ENCODE data around the gene CCNI.

DNA sequence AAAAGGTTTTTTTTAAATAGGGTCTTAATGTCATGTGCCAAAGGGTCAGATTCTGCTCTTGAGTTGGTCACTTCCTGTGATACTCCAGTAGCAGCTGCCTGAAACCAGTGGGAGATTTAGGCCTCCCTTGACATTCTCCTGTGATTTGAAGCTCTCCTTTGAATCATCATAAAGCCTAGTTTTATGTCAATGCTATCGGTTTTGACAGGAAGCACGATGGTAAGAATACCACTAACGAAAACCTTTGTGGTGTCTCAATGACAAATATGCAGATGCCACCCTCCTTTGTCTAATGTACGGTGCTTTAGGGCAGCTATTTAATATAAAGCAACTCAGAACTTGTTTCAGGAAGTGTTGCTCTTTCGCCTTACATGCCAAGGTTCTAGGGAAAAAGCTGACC, 44.2 kb downstream of the CCNI start:
- TF ChIP-seq, protein P1, sequence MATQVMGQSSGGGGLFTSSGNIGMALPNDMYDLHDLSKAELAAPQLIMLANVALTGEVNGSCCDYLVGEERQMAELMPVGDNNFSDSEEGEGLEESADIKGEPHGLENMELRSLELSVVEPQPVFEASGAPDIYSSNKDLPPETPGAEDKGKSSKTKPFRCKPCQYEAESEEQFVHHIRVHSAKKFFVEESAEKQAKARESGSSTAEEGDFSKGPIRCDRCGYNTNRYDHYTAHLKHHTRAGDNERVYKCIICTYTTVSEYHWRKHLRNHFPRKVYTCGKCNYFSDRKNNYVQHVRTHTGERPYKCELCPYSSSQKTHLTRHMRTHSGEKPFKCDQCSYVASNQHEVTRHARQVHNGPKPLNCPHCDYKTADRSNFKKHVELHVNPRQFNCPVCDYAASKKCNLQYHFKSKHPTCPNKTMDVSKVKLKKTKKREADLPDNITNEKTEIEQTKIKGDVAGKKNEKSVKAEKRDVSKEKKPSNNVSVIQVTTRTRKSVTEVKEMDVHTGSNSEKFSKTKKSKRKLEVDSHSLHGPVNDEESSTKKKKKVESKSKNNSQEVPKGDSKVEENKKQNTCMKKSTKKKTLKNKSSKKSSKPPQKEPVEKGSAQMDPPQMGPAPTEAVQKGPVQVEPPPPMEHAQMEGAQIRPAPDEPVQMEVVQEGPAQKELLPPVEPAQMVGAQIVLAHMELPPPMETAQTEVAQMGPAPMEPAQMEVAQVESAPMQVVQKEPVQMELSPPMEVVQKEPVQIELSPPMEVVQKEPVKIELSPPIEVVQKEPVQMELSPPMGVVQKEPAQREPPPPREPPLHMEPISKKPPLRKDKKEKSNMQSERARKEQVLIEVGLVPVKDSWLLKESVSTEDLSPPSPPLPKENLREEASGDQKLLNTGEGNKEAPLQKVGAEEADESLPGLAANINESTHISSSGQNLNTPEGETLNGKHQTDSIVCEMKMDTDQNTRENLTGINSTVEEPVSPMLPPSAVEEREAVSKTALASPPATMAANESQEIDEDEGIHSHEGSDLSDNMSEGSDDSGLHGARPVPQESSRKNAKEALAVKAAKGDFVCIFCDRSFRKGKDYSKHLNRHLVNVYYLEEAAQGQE (IDR thresholded peaks at IDR 0.05): no peak
- TF ChIP-seq, protein P2, sequence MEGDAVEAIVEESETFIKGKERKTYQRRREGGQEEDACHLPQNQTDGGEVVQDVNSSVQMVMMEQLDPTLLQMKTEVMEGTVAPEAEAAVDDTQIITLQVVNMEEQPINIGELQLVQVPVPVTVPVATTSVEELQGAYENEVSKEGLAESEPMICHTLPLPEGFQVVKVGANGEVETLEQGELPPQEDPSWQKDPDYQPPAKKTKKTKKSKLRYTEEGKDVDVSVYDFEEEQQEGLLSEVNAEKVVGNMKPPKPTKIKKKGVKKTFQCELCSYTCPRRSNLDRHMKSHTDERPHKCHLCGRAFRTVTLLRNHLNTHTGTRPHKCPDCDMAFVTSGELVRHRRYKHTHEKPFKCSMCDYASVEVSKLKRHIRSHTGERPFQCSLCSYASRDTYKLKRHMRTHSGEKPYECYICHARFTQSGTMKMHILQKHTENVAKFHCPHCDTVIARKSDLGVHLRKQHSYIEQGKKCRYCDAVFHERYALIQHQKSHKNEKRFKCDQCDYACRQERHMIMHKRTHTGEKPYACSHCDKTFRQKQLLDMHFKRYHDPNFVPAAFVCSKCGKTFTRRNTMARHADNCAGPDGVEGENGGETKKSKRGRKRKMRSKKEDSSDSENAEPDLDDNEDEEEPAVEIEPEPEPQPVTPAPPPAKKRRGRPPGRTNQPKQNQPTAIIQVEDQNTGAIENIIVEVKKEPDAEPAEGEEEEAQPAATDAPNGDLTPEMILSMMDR (IDR thresholded peaks at IDR 0.05; ENCODE audit: low read depth, low read length, missing input control): no peak
- TF ChIP-seq FOXA1 (IDR thresholded peaks at IDR 0.05) (no peak), SP1 (IDR thresholded peaks at IDR 0.05) (no peak), TAF1 (conservative IDR thresholded peaks at IDR 0.05) (no peak), JUND (IDR thresholded peaks at IDR 0.05) (no peak), EGR1 (IDR thresholded peaks at IDR 0.05; ENCODE audit: low read depth in 2 of 2) (no peak), RXRA (IDR thresholded peaks at IDR 0.05) (no peak)
- TF ChIP-seq, protein P3, sequence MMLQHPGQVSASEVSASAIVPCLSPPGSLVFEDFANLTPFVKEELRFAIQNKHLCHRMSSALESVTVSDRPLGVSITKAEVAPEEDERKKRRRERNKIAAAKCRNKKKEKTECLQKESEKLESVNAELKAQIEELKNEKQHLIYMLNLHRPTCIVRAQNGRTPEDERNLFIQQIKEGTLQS (IDR thresholded peaks at IDR 0.05): no peak
- TF ChIP-seq, protein P4, sequence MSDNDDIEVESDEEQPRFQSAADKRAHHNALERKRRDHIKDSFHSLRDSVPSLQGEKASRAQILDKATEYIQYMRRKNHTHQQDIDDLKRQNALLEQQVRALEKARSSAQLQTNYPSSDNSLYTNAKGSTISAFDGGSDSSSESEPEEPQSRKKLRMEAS (IDR thresholded peaks at IDR 0.05): no peak
